Astrocyte (in vitro differentiated cells and primary cell): ENCODE results near the gene PHF21B. TPM values are rescaled to one million over a fixed set of nuclear protein-coding genes. Genes with fewer than 3 reads are reported as not detected.
"Not testable (repeated sequence)": the region's sequence is repeated elsewhere in the genome, so short reads cannot be mapped to it uniquely, and the experiment has no call there.

Source experiments
- DNase-seq: peaks from one replicate; pipeline ENCODE4 v3.0.0-alpha.2; 2010; ENCODE audit warnings: low read depth
- FAIRE-seq: peaks from 2 replicates; lab custom pipeline; 2011; peaks lifted over from hg19 to GRCh38; lab: Jason Lieb, UNC
- H2AFZ ChIP-seq: 2 replicates; pipeline ENCODE4 v1.6.0; 2012; ENCODE audit warnings: low read depth, low read length, inconsistent platforms
- H3K27ac ChIP-seq: 2 replicates; pipeline ENCODE4 v1.5.1; 2011; ENCODE audit warnings: low read depth, low read length, inconsistent platforms
- H3K27me3 ChIP-seq: 2 replicates; pipeline ENCODE4 v1.6.0; 2011; ENCODE audit warnings: low read length, inconsistent platforms; ENCODE audit not compliant: insufficient read depth
- H3K36me3 ChIP-seq: 2 replicates; pipeline ENCODE4 v1.5.1; 2011; ENCODE audit warnings: low read length, inconsistent platforms; ENCODE audit not compliant: insufficient read depth
- H3K4me1 ChIP-seq: 2 replicates; pipeline ENCODE4 v1.5.1; 2011; ENCODE audit warnings: low read length, inconsistent platforms; ENCODE audit not compliant: insufficient read depth
- H3K4me2 ChIP-seq: 2 replicates; pipeline ENCODE4 v1.6.0; 2012; ENCODE audit warnings: low read length, inconsistent platforms
- H3K4me3 ChIP-seq: 2 replicates; pipeline ENCODE4 v1.5.1; 2011; ENCODE audit warnings: low read depth, mild to moderate bottlenecking, low read length, inconsistent platforms; ENCODE audit not compliant: insufficient read depth
- H3K79me2 ChIP-seq: 2 replicates; pipeline ENCODE4 v1.6.0; 2012; ENCODE audit warnings: mild to moderate bottlenecking, low read length, inconsistent platforms; ENCODE audit not compliant: insufficient read depth
- H3K9ac ChIP-seq: 2 replicates; pipeline ENCODE4 v1.6.0; 2012; ENCODE audit warnings: mild to moderate bottlenecking, low read length, inconsistent platforms
- H3K9me3 ChIP-seq: 2 replicates; pipeline ENCODE4 v1.5.1; 2012; ENCODE audit warnings: low read depth, mild to moderate bottlenecking, low read length, inconsistent platforms; ENCODE audit not compliant: insufficient read depth
- H4K20me1 ChIP-seq: 2 replicates; pipeline ENCODE4 v1.6.0; 2012; ENCODE audit warnings: low read length, inconsistent platforms; ENCODE audit not compliant: insufficient read depth
- H3K27ac Mint-ChIP-seq: one replicate; pipeline ENCODE4 v1.8.0; 2021; ENCODE audit warnings: mild to moderate bottlenecking, mixed read lengths; ENCODE audit not compliant: unreplicated experiment
- H3K27me3 Mint-ChIP-seq: one replicate; pipeline ENCODE4 v1.8.0; 2021; ENCODE audit warnings: low read depth, mixed read lengths; ENCODE audit not compliant: unreplicated experiment
- H3K36me3 Mint-ChIP-seq: one replicate; pipeline ENCODE4 v1.8.0; 2021; ENCODE audit warnings: low read depth, mixed read lengths; ENCODE audit not compliant: unreplicated experiment
- H3K4me1 Mint-ChIP-seq: one replicate; pipeline ENCODE4 v1.8.0; 2021; ENCODE audit warnings: low read depth, mixed read lengths; ENCODE audit not compliant: unreplicated experiment
- H3K4me3 Mint-ChIP-seq: one replicate; pipeline ENCODE4 v1.8.0; 2021; ENCODE audit warnings: mild to moderate bottlenecking, moderate library complexity, mixed read lengths; ENCODE audit not compliant: unreplicated experiment
- H3K9me3 Mint-ChIP-seq: one replicate; pipeline ENCODE4 v1.8.0; 2021; ENCODE audit warnings: mild to moderate bottlenecking, mixed read lengths; ENCODE audit not compliant: unreplicated experiment
- EZH2 ChIP-seq: IDR thresholded peaks from 2 replicates; pipeline ENCODE4 v1.6.1; 2012; ENCODE audit warnings: mild to moderate bottlenecking, low read length, inconsistent platforms; ENCODE audit not compliant: insufficient read depth
- total RNA-seq: library from RNA; stranded (reverse); gene quantifications from 2 replicates; pipeline ENCODE4 v1.2.1, GENCODE V29; 2021
- TF ChIP-seq, protein P1 (sequence below): IDR thresholded peaks from 2 replicates; pipeline ENCODE4 v1.5.1; 2011; ENCODE audit warnings: low read depth, mild to moderate bottlenecking, inconsistent platforms, low read length, moderate library complexity; ENCODE audit not compliant: insufficient read depth

PHF21B gene
- total RNA-seq, 1 donor from 2014 or later, result 6.3 TPM

DNA sequence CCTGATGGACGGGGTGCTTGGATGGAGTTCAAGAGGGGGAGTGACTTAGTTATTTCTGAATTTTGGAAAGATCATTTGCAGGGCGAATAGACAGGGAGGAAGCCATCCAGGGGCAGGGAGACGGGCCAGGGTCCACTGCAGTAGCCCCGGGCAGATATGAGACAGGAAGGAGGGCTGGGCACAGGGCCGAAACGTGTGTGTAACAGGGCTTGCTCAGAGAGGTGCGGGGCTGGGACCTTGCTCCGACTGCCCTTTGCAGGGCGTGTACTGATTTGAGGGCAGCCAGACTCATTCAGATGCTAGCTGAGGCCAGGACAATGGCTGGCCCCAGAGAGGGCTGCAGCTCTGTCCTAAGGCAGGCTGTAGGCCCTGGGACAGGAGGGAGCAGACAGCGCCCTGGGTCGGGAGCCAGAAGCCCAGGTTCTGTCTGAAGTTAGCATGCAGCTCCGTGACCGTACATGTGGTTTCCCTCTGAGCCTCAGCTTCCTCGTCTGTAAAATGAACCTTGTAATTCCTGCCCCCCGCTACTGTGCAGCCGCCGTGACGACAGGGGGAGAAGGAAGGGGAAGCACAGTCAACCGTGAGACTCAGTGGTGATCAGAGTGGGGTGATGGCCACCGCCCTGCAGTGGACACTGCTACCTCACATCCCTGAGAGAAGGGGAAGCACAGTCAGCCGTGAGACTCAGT, 103.4 kb downstream of the PHF21B start:
- peaks cover 17% of the 10 kb centered on the region for H3K9me3 Mint-ChIP-seq
- H3K36me3 ChIP-seq, result no peaks in the 10 kb centered on the region
- H3K27ac Mint-ChIP-seq, result no peak overlapping the region
- peaks cover 6% of the 10 kb centered on the region for H3K9me3 ChIP-seq
- no peak overlapping the region for H3K4me3 Mint-ChIP-seq
- no peaks in the 10 kb centered on the region for H3K79me2 ChIP-seq
- no peak overlapping the region for H2AFZ ChIP-seq
- no peaks in the 10 kb centered on the region for H3K27me3 Mint-ChIP-seq
- H3K9ac ChIP-seq, result no peak overlapping the region
- H3K27me3 ChIP-seq, result no peaks in the 10 kb centered on the region
- H3K36me3 Mint-ChIP-seq, result peaks cover 37% of the 10 kb centered on the region
- H3K4me1 Mint-ChIP-seq, result no peaks in the 10 kb centered on the region
- no peak for DNase-seq
- FAIRE-seq, result no peak
- no peak overlapping the region for H3K4me3 ChIP-seq
- TF ChIP-seq, protein P1, sequence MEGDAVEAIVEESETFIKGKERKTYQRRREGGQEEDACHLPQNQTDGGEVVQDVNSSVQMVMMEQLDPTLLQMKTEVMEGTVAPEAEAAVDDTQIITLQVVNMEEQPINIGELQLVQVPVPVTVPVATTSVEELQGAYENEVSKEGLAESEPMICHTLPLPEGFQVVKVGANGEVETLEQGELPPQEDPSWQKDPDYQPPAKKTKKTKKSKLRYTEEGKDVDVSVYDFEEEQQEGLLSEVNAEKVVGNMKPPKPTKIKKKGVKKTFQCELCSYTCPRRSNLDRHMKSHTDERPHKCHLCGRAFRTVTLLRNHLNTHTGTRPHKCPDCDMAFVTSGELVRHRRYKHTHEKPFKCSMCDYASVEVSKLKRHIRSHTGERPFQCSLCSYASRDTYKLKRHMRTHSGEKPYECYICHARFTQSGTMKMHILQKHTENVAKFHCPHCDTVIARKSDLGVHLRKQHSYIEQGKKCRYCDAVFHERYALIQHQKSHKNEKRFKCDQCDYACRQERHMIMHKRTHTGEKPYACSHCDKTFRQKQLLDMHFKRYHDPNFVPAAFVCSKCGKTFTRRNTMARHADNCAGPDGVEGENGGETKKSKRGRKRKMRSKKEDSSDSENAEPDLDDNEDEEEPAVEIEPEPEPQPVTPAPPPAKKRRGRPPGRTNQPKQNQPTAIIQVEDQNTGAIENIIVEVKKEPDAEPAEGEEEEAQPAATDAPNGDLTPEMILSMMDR, result no peak
- TF ChIP-seq EZH2, result no peak
- no peak overlapping the region for H3K4me2 ChIP-seq
- H4K20me1 ChIP-seq, result no peaks in the 10 kb centered on the region
- no peaks in the 10 kb centered on the region for H3K4me1 ChIP-seq
- no peak overlapping the region for H3K27ac ChIP-seq

DNA sequence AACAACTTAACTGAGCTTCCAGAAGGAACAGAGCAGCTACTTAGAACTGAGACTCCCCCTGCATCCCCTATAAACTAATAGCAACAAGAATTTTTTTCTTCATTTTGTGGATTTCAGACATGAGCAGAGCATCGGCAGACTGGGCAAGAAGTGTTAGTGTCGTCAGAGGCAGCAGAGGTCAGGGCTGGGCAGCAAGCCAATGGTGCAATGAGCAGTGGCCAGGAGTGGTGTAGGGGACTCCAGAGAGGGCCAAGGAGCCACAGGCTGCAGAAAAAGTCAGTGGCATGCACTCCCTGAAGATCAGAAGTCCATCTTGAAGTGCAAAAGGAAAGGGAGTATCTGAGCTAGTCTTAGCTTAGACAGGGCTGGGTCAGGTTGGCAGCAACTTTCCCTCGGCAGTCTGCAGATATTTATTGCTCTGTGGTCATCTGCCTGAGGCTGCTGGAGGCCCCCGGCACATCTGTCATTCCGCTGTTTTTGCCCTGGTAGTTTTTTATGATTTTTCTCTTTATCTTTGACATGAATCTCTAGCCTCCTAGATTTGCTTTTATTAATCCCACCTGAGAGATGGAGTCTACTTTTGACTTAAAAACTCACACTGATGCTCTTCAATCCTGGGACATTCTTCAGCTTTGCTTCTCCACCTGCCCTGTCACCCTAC, 105.2 kb downstream of the PHF21B start:
- not testable (repeated sequence) for H3K4me2 ChIP-seq, DNase-seq, H3K36me3 ChIP-seq, H3K4me3 ChIP-seq, H2AFZ ChIP-seq, H3K79me2 ChIP-seq, H4K20me1 ChIP-seq, H3K27me3 ChIP-seq, H3K4me3 Mint-ChIP-seq, H3K27ac Mint-ChIP-seq, H3K27ac ChIP-seq, H3K4me1 Mint-ChIP-seq, H3K9ac ChIP-seq, H3K27me3 Mint-ChIP-seq, FAIRE-seq, H3K4me1 ChIP-seq
- H3K9me3 ChIP-seq, result peaks cover 12% of the 10 kb centered on the region
- peaks cover 23% of the 10 kb centered on the region for H3K9me3 Mint-ChIP-seq
- peaks cover 32% of the 10 kb centered on the region for H3K36me3 Mint-ChIP-seq

DNA sequence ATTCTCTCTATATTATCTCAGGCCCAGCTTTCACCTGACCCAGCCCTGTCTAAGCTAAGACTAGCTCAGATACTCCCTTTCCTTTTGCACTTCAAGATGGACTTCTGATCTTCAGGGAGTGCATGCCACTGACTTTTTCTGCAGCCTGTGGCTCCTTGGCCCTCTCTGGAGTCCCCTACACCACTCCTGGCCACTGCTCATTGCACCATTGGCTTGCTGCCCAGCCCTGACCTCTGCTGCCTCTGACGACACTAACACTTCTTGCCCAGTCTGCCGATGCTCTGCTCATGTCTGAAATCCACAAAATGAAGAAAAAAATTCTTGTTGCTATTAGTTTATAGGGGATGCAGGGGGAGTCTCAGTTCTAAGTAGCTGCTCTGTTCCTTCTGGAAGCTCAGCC, 106.6 kb downstream of the PHF21B start:
- not testable (repeated sequence) for H3K36me3 ChIP-seq, H4K20me1 ChIP-seq, DNase-seq, H3K4me3 Mint-ChIP-seq, H3K27me3 Mint-ChIP-seq, H3K4me1 Mint-ChIP-seq, H3K4me3 ChIP-seq, H2AFZ ChIP-seq, FAIRE-seq, H3K27ac Mint-ChIP-seq, H3K4me2 ChIP-seq, H3K27me3 ChIP-seq, H3K9ac ChIP-seq, H3K27ac ChIP-seq, H3K4me1 ChIP-seq, H3K79me2 ChIP-seq
- H3K9me3 ChIP-seq, result peaks cover 12% of the 10 kb centered on the region
- H3K9me3 Mint-ChIP-seq, result peaks cover 23% of the 10 kb centered on the region
- H3K36me3 Mint-ChIP-seq, result peaks cover 31% of the 10 kb centered on the region
